ENCODE data around the gene AKR1C1.
"Not testable (repeated sequence)": the region's sequence is repeated elsewhere in the genome, so short reads cannot be mapped to it uniquely, and the experiment has no call there.

Gene AKR1C1

GRCh38 chr10:4962876-4963814 is at the start of gene AKR1C1:
Gene AKR1C1, plus strand, starts transcription at chr10:4963415. Its CDS starts 30 bp downstream, at chr10:4963445.
- DNase-seq, result not testable (repeated sequence)

- no peak for DNase-seq
Observed at GRCh38 chr10:4914213-4914850, 48.9 kb upstream of the AKR1C1 start.

- DNase-seq, result no peak
Observed at GRCh38 chr10:4916086-4916716, 47.0 kb upstream of the AKR1C1 start.

GRCh38 chr10:4918236-4918635 is 45.0 kb upstream of the AKR1C1 start:
- no peak for DNase-seq

- DNase-seq, result not testable (repeated sequence)
Observed at GRCh38 chr10:4924482-4924881, 38.7 kb upstream of the AKR1C1 start.

- no peak for DNase-seq
Observed at GRCh38 chr10:4926400-4926799, 36.8 kb upstream of the AKR1C1 start.

GRCh38 chr10:4931587-4931986 is 31.6 kb upstream of the AKR1C1 start:
- no peak for DNase-seq

GRCh38 chr10:4934391-4934987 is 28.7 kb upstream of the AKR1C1 start:
- no peak for DNase-seq

GRCh38 chr10:4937346-4937745 is 25.9 kb upstream of the AKR1C1 start:
- no peak for DNase-seq

GRCh38 chr10:4939224-4940072 is 23.8 kb upstream of the AKR1C1 start:
- no peak for DNase-seq

GRCh38 chr10:4940073-4940428 is 23.2 kb upstream of the AKR1C1 start:
- not testable (repeated sequence) for DNase-seq

- not testable (repeated sequence) for DNase-seq
Observed at GRCh38 chr10:4940909-4941308, 22.3 kb upstream of the AKR1C1 start.

GRCh38 chr10:4941540-4942330 is 21.5 kb upstream of the AKR1C1 start:
- no peak for DNase-seq

GRCh38 chr10:4942931-4943330 is 20.3 kb upstream of the AKR1C1 start:
- not testable (repeated sequence) for DNase-seq

- not testable (repeated sequence) for DNase-seq
Observed at GRCh38 chr10:4943416-4943815, 19.8 kb upstream of the AKR1C1 start.

- DNase-seq, result no peak
Observed at GRCh38 chr10:4943821-4944220, 19.4 kb upstream of the AKR1C1 start.

- no peak for DNase-seq
Observed at GRCh38 chr10:4944841-4945240, 18.4 kb upstream of the AKR1C1 start.

- no peak for DNase-seq
Observed at GRCh38 chr10:4945766-4946717, 17.2 kb upstream of the AKR1C1 start.

GRCh38 chr10:4947039-4947634 is 16.1 kb upstream of the AKR1C1 start:
- DNase-seq, result no peak

All from stimulated activated CD4-positive, alpha-beta T cell treated with anti-CD3 and anti-CD28 coated beads, Interleukin-4, amount 100 ng/mL, for 24 hours (primary cell).